Measurements from ENCODE around the gene ARHGAP27. TPM values are rescaled to one million over a fixed set of nuclear protein-coding genes. Genes with fewer than 3 reads are reported as not detected.
A peak's percentile ranks its signal among the peaks of the same experiment; 100 is the strongest.

The ARHGAP27 gene
- total and polyA plus RNA-seq, 2 of the 13 experiments (the other 11 are each of a cell fraction or from before 2014, with no cell fraction given) = 15.5 to 18.9 TPM

- TF ChIP-seq ELF1 (CRISPR knock-in tag; IDR thresholded peaks at IDR 0.05) (no peak), MYC (CRISPR knock-in tag; IDR thresholded peaks at IDR 0.05; ENCODE audit: borderline replicate concordance) (peak; percentile 35; the same call in 1 of the 2 replicates), ZNF260 (CRISPR knock-in tag; IDR thresholded peaks at IDR 0.05; ENCODE audit: borderline replicate concordance, low read depth) (no peak), XBP1 (CRISPR knock-in tag; IDR thresholded peaks at IDR 0.05) (no peak), CAMTA2 (CRISPR knock-in tag; IDR thresholded peaks at IDR 0.05; ENCODE audit: borderline replicate concordance) (0 out of 2 replicates have a peak, but pooled peaks have one; percentile 15), KDM1A (CRISPR knock-in tag; IDR thresholded peaks at IDR 0.05) (no peak), ZBTB8A (CRISPR knock-in tag; IDR thresholded peaks at IDR 0.05; ENCODE audit: borderline replicate concordance, low read depth) (no peak), ZNF256 (CRISPR knock-in tag; conservative IDR thresholded peaks at IDR 0.05) (no peak), AGO1 (IDR thresholded peaks at IDR 0.05; ENCODE audit: low read depth, low read length, poor library complexity, severe bottlenecking) (no peak), ZNF746 (CRISPR knock-in tag; IDR thresholded peaks at IDR 0.05) (no peak), KLF15 (CRISPR knock-in tag; IDR thresholded peaks at IDR 0.05; ENCODE audit: borderline replicate concordance) (0 out of 2 replicates have a peak, but pooled peaks have one; percentile 37), THYN1 (CRISPR knock-in tag; IDR thresholded peaks at IDR 0.05; ENCODE audit: borderline replicate concordance, low read depth) (no peak), ZNF570 (CRISPR knock-in tag; IDR thresholded peaks at IDR 0.05; ENCODE audit: borderline replicate concordance) (no peak), MIXL1 (CRISPR knock-in tag; IDR thresholded peaks at IDR 0.05) (no peak), KDM4B (CRISPR knock-in tag; IDR thresholded peaks at IDR 0.05) (no peak), ZNF574 (CRISPR knock-in tag; IDR thresholded peaks at IDR 0.05) (no peak), MAZ (IDR thresholded peaks at IDR 0.05; ENCODE audit: borderline replicate concordance, low read depth, low read length) (no peak), MAZ (CRISPR knock-in tag; IDR thresholded peaks at IDR 0.05; ENCODE audit: low read depth) (0 out of 2 replicates have a peak, but pooled peaks have one; percentile 14), SP4 (CRISPR knock-in tag; IDR thresholded peaks at IDR 0.05) (peak; percentile 36; the same call in 1 of the 2 replicates), MBNL3 (CRISPR knock-in tag; conservative IDR thresholded peaks at IDR 0.05) (no peak)
- TF ChIP-seq, protein P1, sequence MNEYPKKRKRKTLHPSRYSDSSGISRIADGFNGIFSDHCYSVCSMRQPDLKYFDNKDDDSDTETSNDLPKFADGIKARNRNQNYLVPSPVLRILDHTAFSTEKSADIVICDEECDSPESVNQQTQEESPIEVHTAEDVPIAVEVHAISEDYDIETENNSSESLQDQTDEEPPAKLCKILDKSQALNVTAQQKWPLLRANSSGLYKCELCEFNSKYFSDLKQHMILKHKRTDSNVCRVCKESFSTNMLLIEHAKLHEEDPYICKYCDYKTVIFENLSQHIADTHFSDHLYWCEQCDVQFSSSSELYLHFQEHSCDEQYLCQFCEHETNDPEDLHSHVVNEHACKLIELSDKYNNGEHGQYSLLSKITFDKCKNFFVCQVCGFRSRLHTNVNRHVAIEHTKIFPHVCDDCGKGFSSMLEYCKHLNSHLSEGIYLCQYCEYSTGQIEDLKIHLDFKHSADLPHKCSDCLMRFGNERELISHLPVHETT (CRISPR knock-in tag; conservative IDR thresholded peaks at IDR 0.05) = 0 out of 2 replicates have a peak, but pooled peaks have one; percentile 31
- TF ChIP-seq, protein P2, sequence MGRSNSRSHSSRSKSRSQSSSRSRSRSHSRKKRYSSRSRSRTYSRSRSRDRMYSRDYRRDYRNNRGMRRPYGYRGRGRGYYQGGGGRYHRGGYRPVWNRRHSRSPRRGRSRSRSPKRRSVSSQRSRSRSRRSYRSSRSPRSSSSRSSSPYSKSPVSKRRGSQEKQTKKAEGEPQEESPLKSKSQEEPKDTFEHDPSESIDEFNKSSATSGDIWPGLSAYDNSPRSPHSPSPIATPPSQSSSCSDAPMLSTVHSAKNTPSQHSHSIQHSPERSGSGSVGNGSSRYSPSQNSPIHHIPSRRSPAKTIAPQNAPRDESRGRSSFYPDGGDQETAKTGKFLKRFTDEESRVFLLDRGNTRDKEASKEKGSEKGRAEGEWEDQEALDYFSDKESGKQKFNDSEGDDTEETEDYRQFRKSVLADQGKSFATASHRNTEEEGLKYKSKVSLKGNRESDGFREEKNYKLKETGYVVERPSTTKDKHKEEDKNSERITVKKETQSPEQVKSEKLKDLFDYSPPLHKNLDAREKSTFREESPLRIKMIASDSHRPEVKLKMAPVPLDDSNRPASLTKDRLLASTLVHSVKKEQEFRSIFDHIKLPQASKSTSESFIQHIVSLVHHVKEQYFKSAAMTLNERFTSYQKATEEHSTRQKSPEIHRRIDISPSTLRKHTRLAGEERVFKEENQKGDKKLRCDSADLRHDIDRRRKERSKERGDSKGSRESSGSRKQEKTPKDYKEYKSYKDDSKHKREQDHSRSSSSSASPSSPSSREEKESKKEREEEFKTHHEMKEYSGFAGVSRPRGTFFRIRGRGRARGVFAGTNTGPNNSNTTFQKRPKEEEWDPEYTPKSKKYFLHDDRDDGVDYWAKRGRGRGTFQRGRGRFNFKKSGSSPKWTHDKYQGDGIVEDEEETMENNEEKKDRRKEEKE (IDR thresholded peaks at IDR 0.05) = no peak
These were observed 902 bp downstream of the ARHGAP27 start (continued) for GRCh38 chr17:45431531-45432404.

Data from HepG2 (cell line).